HTERT RPE-1 (cell line): ENCODE data around the gene CHEK1.
"Not testable (repeated sequence)": the region's sequence is repeated elsewhere in the genome, so short reads cannot be mapped to it uniquely, and the experiment has no call there.

Experiments used
- in situ Hi-C: fragments of 300-500 bp; cut with MboI; formaldehyde crosslinking; loops from 4 replicates; pipeline ENCODE4 v1.14.3; 2020; ENCODE audit warnings: low sequenced_read_pairs

Gene CHEK1

GRCh38 chr11:125624756-125625213, at the start of gene CHEK1:
TSS of gene CHEK1 (plus strand) at chr11:125625163. CDS start at chr11:125626769, 1,606 bp downstream.
- in situ Hi-C loops = no loop called here

- in situ Hi-C loops = not testable (repeated sequence)
These were observed 47.8 kb upstream of the CHEK1 start for GRCh38 chr11:125577181-125577580.

- in situ Hi-C loops = no loop called here
These were observed 46.2 kb upstream of the CHEK1 start for GRCh38 chr11:125578783-125579182.

GRCh38 chr11:125579811-125580210, 45.2 kb upstream of the CHEK1 start:
- in situ Hi-C loops = no loop called here

GRCh38 chr11:125583496-125583895, 41.5 kb upstream of the CHEK1 start:
- in situ Hi-C loops = no loop called here

GRCh38 chr11:125585487-125585886, 39.5 kb upstream of the CHEK1 start:
- in situ Hi-C loops = no loop called here

- in situ Hi-C loops = no loop called here
These were observed 38.3 kb upstream of the CHEK1 start for GRCh38 chr11:125586623-125587022.

GRCh38 chr11:125587480-125587879, 37.5 kb upstream of the CHEK1 start:
- in situ Hi-C loops = no loop called here

- in situ Hi-C loops = no loop called here
These were observed 36.5 kb upstream of the CHEK1 start for GRCh38 chr11:125588505-125588904.

GRCh38 chr11:125591649-125592304, 33.2 kb upstream of the CHEK1 start:
- in situ Hi-C loops = no loop called here

GRCh38 chr11:125592305-125593113, 32.5 kb upstream of the CHEK1 start, which contains the start of gene STT3A:
TSS of gene STT3A (plus strand) at chr11:125592852. CDS start at chr11:125595916, 3,064 bp downstream.
- in situ Hi-C loops = no loop called here

- in situ Hi-C loops = no loop called here
These were observed 31.7 kb upstream of the CHEK1 start for GRCh38 chr11:125593114-125593820.

- in situ Hi-C loops = no loop called here
These were observed 30.0 kb upstream of the CHEK1 start for GRCh38 chr11:125594958-125595357.

- in situ Hi-C loops = no loop called here
These were observed 24.3 kb upstream of the CHEK1 start for GRCh38 chr11:125600663-125601062.

GRCh38 chr11:125603207-125603606, 21.8 kb upstream of the CHEK1 start:
- in situ Hi-C loops = no loop called here

GRCh38 chr11:125605417-125605816, 19.5 kb upstream of the CHEK1 start:
- in situ Hi-C loops = no loop called here

GRCh38 chr11:125609545-125609944, 15.4 kb upstream of the CHEK1 start:
- in situ Hi-C loops = no loop called here

- in situ Hi-C loops = no loop called here
These were observed 6.6 kb upstream of the CHEK1 start for GRCh38 chr11:125618383-125618782.

- in situ Hi-C loops = no loop called here
These were observed 3.0 kb upstream of the CHEK1 start for GRCh38 chr11:125621995-125622394.

GRCh38 chr11:125623064-125623463, 1.9 kb upstream of the CHEK1 start:
- in situ Hi-C loops = no loop called here

- in situ Hi-C loops = no loop called here
These were observed 264 bp downstream of the CHEK1 start for GRCh38 chr11:125625225-125625629.
